HepG2 (cell line): ENCODE data around the gene NPDC1. TPM values are rescaled to one million over a fixed set of nuclear protein-coding genes. Genes with fewer than 3 reads are reported as not detected.

ENCODE experiments used
- CREB1 ChIP-seq, 2 experiments: fragments of 450-650 bp in 1 of 2; IDR thresholded peaks; 2 replicates each; pipeline ENCODE4 v1.6.1; 2016 to 2017; ENCODE audit warnings: control low read depth in 1 of 2, mild to moderate bottlenecking in 1 of 2, missing compliant biosample characterization in 1 of 2, missing genetic modification characterization in 1 of 2
- DPF2 ChIP-seq: sonication (generic); formaldehyde crosslinking; IDR thresholded peaks from 2 replicates; pipeline ENCODE4 v1.4.0; 2020; ENCODE audit warnings: mild to moderate bottlenecking, low read depth, missing genetic modification reagents, borderline replicate concordance
- E2F2 ChIP-seq: sonication (generic); formaldehyde crosslinking; IDR thresholded peaks from 2 replicates; pipeline ENCODE4 v1.4.0; 2020; ENCODE audit warnings: missing genetic modification reagents, borderline replicate concordance
- E2F5 ChIP-seq: sonication (generic); formaldehyde crosslinking; conservative IDR thresholded peaks from 2 replicates; pipeline ENCODE4 v1.4.0; 2020; ENCODE audit warnings: missing genetic modification reagents
- EEA1 ChIP-seq: sonication (generic); formaldehyde crosslinking; IDR thresholded peaks from 2 replicates; pipeline ENCODE4 v1.5.1; 2020; ENCODE audit warnings: mild to moderate bottlenecking, missing genetic modification reagents, borderline replicate concordance
- FOXK1 ChIP-seq: sonication (generic); formaldehyde crosslinking; IDR thresholded peaks from 2 replicates; pipeline ENCODE4 v1.4.0; 2020; ENCODE audit warnings: low read depth, missing genetic modification reagents, borderline replicate concordance
- HNF4A ChIP-seq: sonication (generic); formaldehyde crosslinking; IDR thresholded peaks from 2 replicates; pipeline ENCODE4 v1.4.0; 2020; ENCODE audit warnings: missing genetic modification reagents
- LCORL ChIP-seq, 2 experiments: fragments of 450-650 bp in 1 of 2; sonication (generic) in 1 of 2; formaldehyde crosslinking in 1 of 2; IDR thresholded peaks; 2 replicates each; pipeline versions ENCODE4 v1.5.0 to v1.6.1; 2017 to 2020; ENCODE audit warnings: antibody characterized with exemption in 1 of 2, missing genetic modification reagents in 1 of 2
- LRRFIP1 ChIP-seq: sonication (generic); formaldehyde crosslinking; conservative IDR thresholded peaks from 2 replicates; pipeline ENCODE4 v1.4.0; 2020; ENCODE audit warnings: missing genetic modification reagents
- MAX ChIP-seq: IDR thresholded peaks from 2 replicates; pipeline ENCODE4 v1.6.1; 2012; ENCODE audit warnings: inconsistent platforms
- MIER2 ChIP-seq: IDR thresholded peaks from 2 replicates; pipeline ENCODE4 v1.6.1; 2016; ENCODE audit warnings: missing biosample characterization, missing genetic modification reagents
- PTBP1 ChIP-seq: fragments of 200-400 bp; formaldehyde crosslinking; IDR thresholded peaks from 2 replicates; pipeline ENCODE4 v1.6.1; 2018; ENCODE audit warnings: low read length, low read depth; ENCODE audit not compliant: poor library complexity, severe bottlenecking
- RAD21 ChIP-seq: fragments of 450-650 bp; formaldehyde crosslinking; IDR thresholded peaks from 2 replicates; pipeline ENCODE4 v1.5.0; 2020; ENCODE audit warnings: mild to moderate bottlenecking
- RNF2 ChIP-seq: fragments of 450-650 bp; conservative IDR thresholded peaks from 2 replicates; pipeline ENCODE4 v1.6.1; 2016; ENCODE audit warnings: low read depth
- SNAPC2 ChIP-seq: sonication (generic); formaldehyde crosslinking; IDR thresholded peaks from 2 replicates; pipeline ENCODE4 v1.8.1; 2022; ENCODE audit warnings: mild to moderate bottlenecking, missing genetic modification reagents
- TMF1 ChIP-seq: sonication (generic); formaldehyde crosslinking; IDR thresholded peaks from 2 replicates; pipeline ENCODE4 v1.8.1; 2022; ENCODE audit warnings: low read depth, missing genetic modification reagents
- U2AF2 ChIP-seq: fragments of 200-400 bp; formaldehyde crosslinking; IDR thresholded peaks from 2 replicates; pipeline ENCODE4 v1.6.1; 2017; ENCODE audit warnings: low read depth, mild to moderate bottlenecking, low read length
- ZBTB38 ChIP-seq: sonication (generic); formaldehyde crosslinking; IDR thresholded peaks from 2 replicates; pipeline ENCODE4 v1.5.1; 2020; ENCODE audit warnings: mild to moderate bottlenecking, missing genetic modification reagents
- ZBTB7A ChIP-seq: sonication (generic); formaldehyde crosslinking; IDR thresholded peaks from 2 replicates; pipeline ENCODE4 v1.8.0; 2022; ENCODE audit warnings: mild to moderate bottlenecking, missing genetic modification reagents
- ZFP62 ChIP-seq: sonication (generic); formaldehyde crosslinking; IDR thresholded peaks from 2 replicates; pipeline ENCODE4 v1.4.0; 2020; ENCODE audit warnings: missing genetic modification reagents
- ZNF282 ChIP-seq: fragments of 450-650 bp; IDR thresholded peaks from 2 replicates; pipeline ENCODE4 v1.6.1; 2018; ENCODE audit not compliant: partially characterized antibody
- ZNF33A ChIP-seq: sonication (generic); formaldehyde crosslinking; IDR thresholded peaks from 2 replicates; pipeline ENCODE4 v1.5.1; 2020; ENCODE audit warnings: missing genetic modification reagents, mild to moderate bottlenecking, moderate library complexity, borderline replicate concordance
- ZNF672 ChIP-seq: sonication (generic); formaldehyde crosslinking; IDR thresholded peaks from 2 replicates; pipeline ENCODE4 v1.8.1; 2022; ENCODE audit warnings: missing genetic modification reagents
- ZNF691 ChIP-seq: sonication (generic); formaldehyde crosslinking; IDR thresholded peaks from 2 replicates; pipeline ENCODE4 v1.4.0; 2020; ENCODE audit warnings: missing genetic modification reagents, low read depth, mild to moderate bottlenecking, borderline replicate concordance
- polyA plus RNA-seq, 8 experiments: library from polyadenylated mRNA; depleted of rRNA in 3 of 8; stranded (reverse) in 7 of 8; unstranded in 1 of 8; fragments of >200 nt; fragmentation: Illumina TruSeq in 4 of 8; extraction: Trizol in 4 of 8; gene quantifications; 2 replicates each; pipeline versions ENCODE4 v1.2.1 to v1.2.3, GENCODE V29; 2011 to 2016; ENCODE audit warnings: low read depth in 4 of 8, missing spikeins in 1 of 8, mixed read lengths in 1 of 8; ENCODE audit not compliant: insufficient read depth in 1 of 8
- total RNA-seq, 5 experiments: library from RNA; depleted of rRNA; stranded (reverse); fragments of >200 nt; fragmentation: Illumina TruSeq; extraction: Trizol; gene quantifications; 2 replicates each; pipeline ENCODE4 v1.2.3, GENCODE V29; 2016; ENCODE audit warnings: low read depth in 1 of 5

NPDC1 gene
- total and polyA plus RNA-seq, 2 of the 13 experiments (the other 11 are each of a cell fraction or from before 2014, with no cell fraction given), result 0.84 to 5.4 TPM

- no peak for TF ChIP-seq ZNF691 (CRISPR knock-in tag)
- TF ChIP-seq PTBP1, result no peak
- no peak for TF ChIP-seq ZFP62 (CRISPR knock-in tag)
- TF ChIP-seq HNF4A (CRISPR knock-in tag), result no peak
- no peak for TF ChIP-seq ZNF33A (CRISPR knock-in tag)
- no peak for TF ChIP-seq U2AF2
- no peak for TF ChIP-seq DPF2 (CRISPR knock-in tag)
- no peak for TF ChIP-seq LRRFIP1 (CRISPR knock-in tag)
- no peak for TF ChIP-seq EEA1
- no peak for TF ChIP-seq ZBTB7A (CRISPR knock-in tag)
- peak; percentile 54; the same call in 1 of the 2 replicates for TF ChIP-seq ZBTB38 (CRISPR knock-in tag)
- peak; percentile 13; the same call in 1 of the 2 replicates for TF ChIP-seq MAX
- no peak for TF ChIP-seq ZNF672
- TF ChIP-seq MIER2 (CRISPR knock-in tag), result 0 out of 2 replicates have a peak, but pooled peaks have one; percentile 33
- no peak for TF ChIP-seq TMF1 (CRISPR knock-in tag)
- peak; percentile 67 for TF ChIP-seq RAD21 (CRISPR knock-in tag)
- TF ChIP-seq RNF2, result no peak
- TF ChIP-seq E2F2 (CRISPR knock-in tag), result no peak
- TF ChIP-seq SNAPC2 (CRISPR knock-in tag), result no peak
- TF ChIP-seq LCORL (IDR thresholded peaks at IDR 0.05), result no peak
- no peak for TF ChIP-seq LCORL (CRISPR knock-in tag; IDR thresholded peaks at IDR 0.05)
- TF ChIP-seq E2F5 (CRISPR knock-in tag), result no peak
- no peak for TF ChIP-seq ZNF282
- no peak for TF ChIP-seq CREB1 (IDR thresholded peaks at IDR 0.05)
- no peak for TF ChIP-seq CREB1 (CRISPR knock-in tag; IDR thresholded peaks at IDR 0.05)
- no peak for TF ChIP-seq FOXK1
These were observed 3.8 kb upstream of the NPDC1 start (continued) for GRCh38 chr9:137049544-137050449.
